Measurements from ENCODE around the gene ZNF770. TPM values are rescaled to one million over a fixed set of nuclear protein-coding genes. Genes with fewer than 3 reads are reported as not detected.
A peak's percentile ranks its signal among the peaks of the same experiment; 100 is the strongest.
"Not testable (repeated sequence)": the region's sequence is repeated elsewhere in the genome, so short reads cannot be mapped to it uniquely, and the experiment has no call there.

The ZNF770 gene
- total RNA-seq, 2 donors from 2014 or later: 33.1 to 39.3 TPM

DNA sequence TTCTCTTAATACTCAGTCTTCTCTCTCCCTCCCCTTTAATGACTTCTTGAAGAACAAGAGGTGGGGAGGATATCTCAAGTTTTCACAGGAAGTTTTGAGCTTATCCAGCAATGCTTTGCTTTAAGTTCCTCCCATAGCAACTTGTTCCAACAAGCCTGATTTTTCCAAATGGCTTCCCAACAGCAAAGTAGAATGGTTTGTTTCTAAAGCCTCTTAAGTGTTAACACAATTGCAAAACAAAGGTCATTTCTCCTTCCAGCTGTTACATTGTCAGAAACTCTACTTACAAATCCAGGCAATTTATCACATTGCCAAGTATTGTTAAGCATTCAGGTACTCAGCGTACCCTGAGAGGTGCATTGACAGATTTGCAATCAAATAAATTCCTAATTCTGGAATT is 6.8 kb upstream of the ZNF770 start:
- Mint-ChIP-seq H3K27me3 (peaks cover 13% of the 10 kb centered on the region), H3K4me1 (peaks cover 4% of the 10 kb centered on the region), H3K27ac (no peak overlapping the region), H3K36me3 (ENCODE audit: low read depth) (peaks cover 3% of the 10 kb centered on the region), H3K4me3 (no peak overlapping the region)
- DNase-seq: no peak
- ATAC-seq: no peak
- no peaks in the 10 kb centered on the region for H3K9me3 ChIP-seq (ENCODE audit: control insufficient read depth, low read length, poor library complexity, severe bottlenecking)

DNA sequence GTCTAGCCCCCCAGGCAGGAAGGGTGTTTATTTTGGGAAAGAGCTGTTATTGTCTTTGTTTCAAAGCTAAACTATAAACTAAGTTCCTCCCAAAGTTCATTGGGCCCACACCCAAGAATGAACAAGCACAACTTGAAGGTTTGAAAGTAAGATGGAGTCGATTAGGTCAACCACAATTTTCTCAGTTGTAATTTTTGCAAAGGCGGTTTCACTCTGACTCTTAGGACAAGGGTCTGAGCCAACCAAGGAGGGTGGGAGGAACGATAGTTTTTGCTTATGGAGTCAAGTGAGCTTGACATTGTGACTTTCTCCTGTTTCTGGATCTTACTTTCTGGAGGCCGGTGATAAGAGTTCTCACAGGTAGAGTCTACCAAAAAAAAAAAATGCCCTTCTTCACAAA is 5.8 kb upstream of the ZNF770 start:
- Mint-ChIP-seq H3K36me3 (ENCODE audit: low read depth) (peaks cover 2% of the 10 kb centered on the region), H3K27ac (no peak overlapping the region), H3K27me3 (peaks cover 12% of the 10 kb centered on the region), H3K4me1 (peaks cover 4% of the 10 kb centered on the region), H3K4me3 (no peak overlapping the region)
- H3K9me3 ChIP-seq (ENCODE audit: control insufficient read depth, low read length, poor library complexity, severe bottlenecking): no peaks in the 10 kb centered on the region
- no peak for ATAC-seq
- DNase-seq: no peak

DNA sequence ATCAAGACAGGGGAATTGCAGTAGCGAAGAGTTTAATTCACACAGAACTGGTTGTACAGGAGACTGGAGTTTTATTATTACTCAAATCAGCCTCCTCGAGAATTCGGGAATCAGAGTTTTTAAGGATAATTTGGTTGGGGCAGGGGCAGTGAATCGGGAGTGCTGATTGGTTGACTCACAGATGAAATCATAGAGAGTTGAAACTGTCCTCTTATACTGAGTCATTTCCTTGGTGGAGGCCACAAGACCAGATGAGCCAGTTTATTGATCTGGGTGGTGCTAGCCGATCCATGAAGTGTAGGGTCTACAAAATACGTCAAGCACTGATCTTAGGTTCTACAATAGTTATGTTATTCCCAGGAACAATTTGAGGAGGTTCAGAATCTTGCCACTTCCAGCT is 5.3 kb upstream of the ZNF770 start:
- H3K27me3 Mint-ChIP-seq: peaks cover 7% of the 10 kb centered on the region
- H3K27ac Mint-ChIP-seq: no peak overlapping the region
- DNase-seq (no peak), ATAC-seq (no peak)
- H3K4me1 Mint-ChIP-seq: peaks cover 4% of the 10 kb centered on the region
- no peaks in the 10 kb centered on the region for H3K36me3 Mint-ChIP-seq (ENCODE audit: low read depth)
- no peak overlapping the region for H3K4me3 Mint-ChIP-seq
- no peaks in the 10 kb centered on the region for H3K9me3 ChIP-seq (ENCODE audit: control insufficient read depth, low read length, poor library complexity, severe bottlenecking)

DNA sequence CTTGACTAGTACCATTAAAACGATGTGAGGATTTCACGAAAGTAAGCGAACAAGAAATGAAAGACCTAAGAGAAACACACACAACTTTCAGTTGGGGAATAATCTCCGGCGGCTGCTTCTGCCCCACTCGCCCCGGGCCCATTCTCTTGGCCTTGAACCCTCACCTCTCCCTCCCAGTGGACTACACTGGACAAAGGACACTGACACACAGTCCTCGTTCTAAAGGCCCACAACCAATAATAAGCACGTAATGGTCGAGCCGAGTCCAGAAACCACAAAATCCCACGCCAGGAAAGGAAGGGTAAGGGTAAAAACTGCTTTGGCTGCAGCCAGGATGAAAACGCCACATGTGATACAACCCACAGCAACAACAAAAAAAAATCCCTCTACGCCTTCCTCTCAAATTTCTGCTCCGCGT is 469 bp downstream of the ZNF770 start:
- Mint-ChIP-seq H3K27me3 (no peaks in the 10 kb centered on the region), H3K36me3 (ENCODE audit: low read depth) (no peaks in the 10 kb centered on the region), H3K27ac (peak overlapping the region; percentile 98), H3K4me3 (peak overlapping the region; percentile 96), H3K4me1 (peaks cover 20% of the 10 kb centered on the region)
- no peaks in the 10 kb centered on the region for H3K9me3 ChIP-seq (ENCODE audit: control insufficient read depth, low read length, poor library complexity, severe bottlenecking)
- no peak for DNase-seq
- no peak for ATAC-seq

DNA sequence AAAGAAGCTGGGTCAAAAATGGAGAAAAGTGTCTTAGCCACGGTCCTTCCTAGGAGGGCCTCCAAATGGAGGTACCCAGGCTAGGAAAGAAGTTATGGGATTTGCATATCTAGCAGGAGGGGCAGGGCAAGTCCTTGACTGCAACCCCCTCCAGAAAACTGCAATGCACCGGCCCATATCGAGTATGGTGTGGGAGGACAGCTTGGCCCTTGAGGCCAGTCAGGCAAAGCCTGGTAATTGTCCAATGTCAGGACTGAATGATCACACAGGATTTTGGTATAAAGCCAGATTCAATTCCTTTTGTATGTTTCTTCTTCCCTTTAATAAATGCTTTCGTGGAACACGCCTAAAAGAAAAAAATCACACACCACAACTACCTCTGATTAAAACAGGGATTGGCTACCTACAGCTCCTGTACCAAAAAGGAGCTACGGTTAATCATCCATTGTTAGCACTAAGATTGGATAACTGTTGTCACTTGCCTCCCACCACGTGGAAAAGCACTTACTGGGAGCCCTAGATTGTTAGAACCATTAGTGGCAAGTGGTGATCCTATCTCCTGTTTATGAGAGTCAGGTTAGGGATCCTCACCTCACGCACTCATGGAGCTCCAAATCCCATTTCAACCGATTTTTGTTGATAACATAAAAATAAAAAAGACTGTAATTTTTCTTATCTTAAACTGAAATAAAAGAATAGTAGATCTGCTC is 1.2 kb downstream of the ZNF770 start:
- ATAC-seq: no peak
- H3K27ac Mint-ChIP-seq: peak overlapping the region; percentile 98
- H3K9me3 ChIP-seq (ENCODE audit: control insufficient read depth, low read length, poor library complexity, severe bottlenecking): no peaks in the 10 kb centered on the region
- H3K4me3 Mint-ChIP-seq: peak overlapping the region; percentile 96
- no peaks in the 10 kb centered on the region for H3K27me3 Mint-ChIP-seq
- peaks cover 20% of the 10 kb centered on the region for H3K4me1 Mint-ChIP-seq
- no peak for DNase-seq
- no peaks in the 10 kb centered on the region for H3K36me3 Mint-ChIP-seq (ENCODE audit: low read depth)

- H3K4me1 Mint-ChIP-seq: peaks cover 20% of the 10 kb centered on the region
- ATAC-seq (no peak), DNase-seq (no peak)
- H3K27me3 Mint-ChIP-seq: no peaks in the 10 kb centered on the region
- peak overlapping the region; percentile 96 for H3K4me3 Mint-ChIP-seq
- H3K36me3 Mint-ChIP-seq (ENCODE audit: low read depth): peaks cover under 1% of the 10 kb centered on the region
- H3K27ac Mint-ChIP-seq: peak overlapping the region; percentile 98
- H3K9me3 ChIP-seq (ENCODE audit: control insufficient read depth, low read length, poor library complexity, severe bottlenecking): no peaks in the 10 kb centered on the region
Measured at GRCh38 chr15:34986326-34986725, 1.8 kb downstream of the ZNF770 start.

DNA sequence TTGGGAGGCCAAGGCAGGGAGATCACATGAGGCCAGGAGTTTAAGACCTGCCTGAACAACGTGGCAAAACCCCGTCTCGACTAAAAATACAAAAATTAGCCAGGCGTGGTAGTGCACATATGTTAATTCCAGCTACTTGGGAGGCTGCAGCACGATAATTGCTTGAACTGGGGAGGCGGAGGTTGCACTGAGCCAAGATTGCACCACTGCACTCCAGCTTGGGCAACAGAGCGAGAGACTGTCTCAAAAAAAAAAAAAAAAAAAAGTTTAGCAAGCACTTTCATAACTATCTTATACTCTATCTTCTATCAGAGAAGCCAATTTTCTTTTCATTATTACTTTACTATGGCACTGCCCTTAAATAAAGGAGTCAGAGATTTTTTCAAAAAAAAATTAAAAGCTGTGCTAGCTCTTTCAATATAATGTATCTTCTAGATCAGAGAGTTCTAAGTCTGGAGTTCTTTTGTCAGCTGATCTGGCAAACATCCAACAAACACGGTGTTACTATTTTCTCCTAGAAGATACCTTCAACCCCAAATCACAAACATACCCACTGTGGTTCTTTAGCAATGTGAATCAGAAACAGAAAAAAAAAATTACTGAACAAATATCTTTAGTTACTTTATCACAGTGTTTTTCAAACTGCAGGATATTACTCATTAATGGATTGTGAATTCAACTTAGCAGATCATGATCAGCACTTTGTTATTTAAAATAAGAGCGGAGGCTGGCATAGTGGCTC is 3.0 kb downstream of the ZNF770 start:
- no peaks in the 10 kb centered on the region for H3K9me3 ChIP-seq (ENCODE audit: control insufficient read depth, low read length, poor library complexity, severe bottlenecking)
- H3K4me3 Mint-ChIP-seq: peak overlapping the region; percentile 47
- no peak for DNase-seq
- ATAC-seq: no peak
- peaks cover 2% of the 10 kb centered on the region for H3K36me3 Mint-ChIP-seq (ENCODE audit: low read depth)
- H3K27ac Mint-ChIP-seq: peak overlapping the region; percentile 86
- H3K27me3 Mint-ChIP-seq: no peaks in the 10 kb centered on the region
- peaks cover 20% of the 10 kb centered on the region for H3K4me1 Mint-ChIP-seq

- H3K36me3 Mint-ChIP-seq (ENCODE audit: low read depth): peaks cover 4% of the 10 kb centered on the region
- no peak overlapping the region for H3K4me3 Mint-ChIP-seq
Measured at GRCh38 chr15:34976743-34977142, 11.3 kb downstream of the ZNF770 start.

GRCh38 chr15:34976073-34976472 is 12.0 kb downstream of the ZNF770 start:
- H3K27ac Mint-ChIP-seq: peak overlapping the region; percentile 82
- H3K36me3 Mint-ChIP-seq (ENCODE audit: low read depth): peaks cover 2% of the 10 kb centered on the region

More at GRCh38 chr15:34976743-34977142, 11.3 kb downstream of the ZNF770 start:
- DNase-seq (no peak), ATAC-seq (no peak)
- H3K27ac Mint-ChIP-seq: peak overlapping the region; percentile 82
- H3K27me3 Mint-ChIP-seq: no peaks in the 10 kb centered on the region
- no peaks in the 10 kb centered on the region for H3K9me3 ChIP-seq (ENCODE audit: control insufficient read depth, low read length, poor library complexity, severe bottlenecking)
- H3K4me1 Mint-ChIP-seq: peaks cover 12% of the 10 kb centered on the region

DNA sequence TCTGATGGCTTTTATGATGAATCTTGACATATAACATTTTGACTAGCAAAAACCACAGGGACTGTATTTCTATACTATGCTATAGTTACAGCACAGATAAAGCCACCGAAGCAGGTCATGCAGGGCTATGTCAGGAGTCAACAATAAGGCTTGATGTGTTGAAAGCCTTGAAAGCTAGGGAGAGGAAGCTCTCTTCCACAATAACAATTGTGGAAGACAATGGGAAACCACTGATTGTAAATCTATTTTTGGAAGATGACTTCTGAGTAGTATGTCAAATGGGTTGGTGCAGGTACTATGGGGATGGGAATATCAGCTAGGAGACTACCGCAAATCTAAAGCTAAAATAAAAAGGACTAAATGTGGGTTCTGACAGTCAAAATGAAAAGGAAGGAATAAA is 14.6 kb downstream of the ZNF770 start:
- no peak for ATAC-seq
- no peaks in the 10 kb centered on the region for H3K9me3 ChIP-seq (ENCODE audit: control insufficient read depth, low read length, poor library complexity, severe bottlenecking)
- H3K27me3 Mint-ChIP-seq: no peaks in the 10 kb centered on the region
- H3K4me1 Mint-ChIP-seq: peaks cover 20% of the 10 kb centered on the region
- DNase-seq: no peak
- peaks cover 7% of the 10 kb centered on the region for H3K36me3 Mint-ChIP-seq (ENCODE audit: low read depth)
- H3K4me3 Mint-ChIP-seq: no peak overlapping the region
- no peak overlapping the region for H3K27ac Mint-ChIP-seq

More at GRCh38 chr15:34976073-34976472, 12.0 kb downstream of the ZNF770 start:
- ATAC-seq: no peak
- Mint-ChIP-seq H3K4me1 (peaks cover 12% of the 10 kb centered on the region), H3K4me3 (peak overlapping the region; percentile 41), H3K27me3 (no peaks in the 10 kb centered on the region)
- DNase-seq: no peak
- H3K9me3 ChIP-seq (ENCODE audit: control insufficient read depth, low read length, poor library complexity, severe bottlenecking): no peaks in the 10 kb centered on the region

GRCh38 chr15:34970098-34970643 is 17.9 kb downstream of the ZNF770 start:
- not testable (repeated sequence) for DNase-seq; ATAC-seq; H3K27me3 Mint-ChIP-seq; H3K9me3 ChIP-seq (ENCODE audit: control insufficient read depth, low read length, poor library complexity, severe bottlenecking)
- Mint-ChIP-seq H3K4me3 (peak overlapping the region; percentile 100), H3K4me1 (peaks cover 36% of the 10 kb centered on the region), H3K27ac (peak overlapping the region; percentile 99), H3K36me3 (ENCODE audit: low read depth) (peaks cover 11% of the 10 kb centered on the region)

DNA sequence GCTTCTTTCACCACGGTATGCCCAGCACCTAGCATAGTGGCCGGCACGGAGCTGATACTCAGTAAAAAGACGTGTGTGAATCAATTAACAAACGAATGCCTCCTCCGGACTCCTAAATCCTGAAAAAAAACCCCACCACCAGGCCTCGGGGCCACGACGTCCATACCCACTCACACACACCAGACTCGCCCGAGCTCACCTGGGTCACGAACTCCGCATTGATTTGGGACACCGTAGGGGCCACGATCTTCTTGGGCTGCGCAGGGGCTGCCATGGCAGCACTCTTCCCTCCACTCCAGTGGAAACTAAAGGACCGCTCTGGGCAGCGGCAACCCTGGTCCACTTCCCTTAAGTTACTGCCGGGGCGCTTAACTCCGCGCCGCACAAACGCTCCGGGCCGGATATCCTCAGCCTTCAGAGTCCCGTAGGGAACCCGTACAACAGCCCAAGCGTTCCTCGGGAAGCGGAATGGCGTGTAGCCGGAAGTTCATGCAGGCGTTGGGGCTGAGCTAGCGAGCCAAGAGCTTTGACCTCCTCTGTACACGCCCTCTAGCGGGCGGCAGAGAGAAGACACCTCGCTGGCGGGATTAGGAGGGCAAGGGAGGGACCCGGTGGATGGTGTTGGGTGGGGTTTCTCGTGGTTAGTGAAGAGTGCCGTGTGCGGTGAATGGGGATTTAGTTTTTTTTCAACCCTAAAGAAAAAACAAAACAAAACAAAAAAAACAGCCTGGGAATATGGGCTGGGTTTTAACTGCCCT is 18.6 kb downstream of the ZNF770 start, which contains the start of gene AQR:
TSS of gene AQR (minus strand) at position 403 of the 758 bp plus-strand sequence. CDS start at position 274, 129 bp downstream.
- peak within 1 kb of the TSS; percentile 100 for H3K4me3 Mint-ChIP-seq
- DNase-seq: peak; percentile 85 to 88 (median 86)
- peaks cover 36% of the 10 kb centered on the region for H3K4me1 Mint-ChIP-seq
- peak; percentile 96 for ATAC-seq
- peaks cover 11% of the 10 kb centered on the region for H3K36me3 Mint-ChIP-seq (ENCODE audit: low read depth)
- H3K9me3 ChIP-seq (ENCODE audit: control insufficient read depth, low read length, poor library complexity, severe bottlenecking): no peaks in the 10 kb centered on the region
- no peaks in the 10 kb centered on the region for H3K27me3 Mint-ChIP-seq
- H3K27ac Mint-ChIP-seq: peak within 1 kb of the TSS; percentile 99

DNA sequence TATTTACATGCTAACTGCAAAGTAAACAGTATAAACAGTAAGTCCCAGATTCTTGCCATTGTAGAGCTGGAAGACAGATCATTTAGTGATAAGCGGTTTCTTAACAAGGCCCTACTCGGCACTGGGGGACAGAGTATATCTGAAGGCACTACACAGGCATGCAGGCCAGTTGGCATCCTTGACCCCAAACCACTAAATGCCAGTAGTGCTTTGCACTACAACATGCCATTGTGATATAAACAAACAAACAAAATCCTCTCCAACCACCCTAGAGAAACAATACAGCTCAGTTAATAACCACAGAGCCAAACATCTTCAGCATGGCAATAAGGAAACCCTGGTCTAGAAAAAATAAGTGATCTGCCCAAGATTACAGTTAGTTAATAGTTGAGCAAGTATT is 23.8 kb downstream of the ZNF770 start:
- no peaks in the 10 kb centered on the region for H3K27me3 Mint-ChIP-seq
- peaks cover 11% of the 10 kb centered on the region for H3K36me3 Mint-ChIP-seq (ENCODE audit: low read depth)
- peaks cover 35% of the 10 kb centered on the region for H3K4me1 Mint-ChIP-seq
- ATAC-seq (no peak), DNase-seq (no peak)
- peak overlapping the region; percentile 16 for H3K27ac Mint-ChIP-seq
- H3K9me3 ChIP-seq (ENCODE audit: control insufficient read depth, low read length, poor library complexity, severe bottlenecking): no peaks in the 10 kb centered on the region
- H3K4me3 Mint-ChIP-seq: no peak overlapping the region

All from T-helper 17 cell (primary cell).